ENCODE results near the gene GORASP2.

DNA sequence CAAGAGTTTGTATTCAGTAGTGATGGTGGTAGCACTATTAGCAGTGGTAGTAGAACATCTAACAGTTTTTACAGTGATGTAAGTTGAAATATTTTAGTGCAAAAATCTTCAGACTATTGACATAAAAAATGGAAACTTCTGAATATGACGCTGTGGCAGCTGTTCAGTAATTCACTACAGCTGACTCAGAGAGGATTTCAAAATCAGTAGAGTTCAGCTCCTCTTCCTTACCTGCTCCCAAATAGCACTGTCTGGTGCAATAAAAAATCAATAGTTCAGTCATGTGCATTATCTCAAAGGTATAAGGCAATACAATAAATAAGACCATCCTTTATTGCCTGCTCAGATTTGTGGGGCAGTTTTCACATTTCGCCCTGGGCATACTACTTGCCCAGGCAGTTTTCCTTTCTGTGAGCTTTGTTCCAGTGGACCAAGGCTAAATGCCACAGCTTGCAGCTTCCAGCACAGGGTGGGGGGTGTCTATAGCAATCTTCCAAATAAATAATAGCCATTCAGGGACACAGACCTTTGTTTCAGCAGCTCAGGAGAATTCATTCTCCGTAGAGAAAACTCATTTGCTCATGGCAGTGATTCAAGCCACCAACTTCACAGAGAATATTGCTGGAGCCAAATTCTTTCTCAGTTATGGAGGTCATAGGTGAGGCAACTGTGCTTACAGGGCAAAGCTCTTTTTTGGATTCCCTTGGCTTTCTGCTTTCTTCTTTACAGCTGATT, 33.9 kb upstream of the GORASP2 start:
- TF ChIP-seq, protein P1, sequence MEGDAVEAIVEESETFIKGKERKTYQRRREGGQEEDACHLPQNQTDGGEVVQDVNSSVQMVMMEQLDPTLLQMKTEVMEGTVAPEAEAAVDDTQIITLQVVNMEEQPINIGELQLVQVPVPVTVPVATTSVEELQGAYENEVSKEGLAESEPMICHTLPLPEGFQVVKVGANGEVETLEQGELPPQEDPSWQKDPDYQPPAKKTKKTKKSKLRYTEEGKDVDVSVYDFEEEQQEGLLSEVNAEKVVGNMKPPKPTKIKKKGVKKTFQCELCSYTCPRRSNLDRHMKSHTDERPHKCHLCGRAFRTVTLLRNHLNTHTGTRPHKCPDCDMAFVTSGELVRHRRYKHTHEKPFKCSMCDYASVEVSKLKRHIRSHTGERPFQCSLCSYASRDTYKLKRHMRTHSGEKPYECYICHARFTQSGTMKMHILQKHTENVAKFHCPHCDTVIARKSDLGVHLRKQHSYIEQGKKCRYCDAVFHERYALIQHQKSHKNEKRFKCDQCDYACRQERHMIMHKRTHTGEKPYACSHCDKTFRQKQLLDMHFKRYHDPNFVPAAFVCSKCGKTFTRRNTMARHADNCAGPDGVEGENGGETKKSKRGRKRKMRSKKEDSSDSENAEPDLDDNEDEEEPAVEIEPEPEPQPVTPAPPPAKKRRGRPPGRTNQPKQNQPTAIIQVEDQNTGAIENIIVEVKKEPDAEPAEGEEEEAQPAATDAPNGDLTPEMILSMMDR (IDR thresholded peaks at IDR 0.05; ENCODE audit: low read length), result no peak
- TF ChIP-seq EZH2 (IDR thresholded peaks at IDR 0.05; ENCODE audit: borderline replicate concordance, low read length), result no peak

Measured in OCI-LY1 (cell line).